AG09309 (cell line): Measurements from ENCODE around the gene DDX50.

ENCODE experiments used
- DNase-seq: peaks from one replicate; pipeline ENCODE4 v3.0.0-alpha.2; 2010; ENCODE audit warnings: low read depth
- H3K4me3 ChIP-seq: 2 replicates; pipeline ENCODE4 v1.5.1; 2011; ENCODE audit warnings: mild to moderate bottlenecking, low read depth, low read length, moderate library complexity; ENCODE audit not compliant: control insufficient read depth
- CTCF ChIP-seq: IDR thresholded peaks from 2 replicates; pipeline ENCODE4 v1.5.1; 2011; ENCODE audit warnings: mild to moderate bottlenecking, low read depth, low read length, inconsistent platforms; ENCODE audit not compliant: insufficient read depth, control insufficient read depth; ENCODE audit errors: missing control alignments

Gene DDX50

GRCh38 chr10:68870061-68870460 is 31.1 kb upstream of the DDX50 start:
- no peak overlapping the region for H3K4me3 ChIP-seq
- DNase-seq, result no peak
- TF ChIP-seq CTCF, result no peak

GRCh38 chr10:68870545-68871104 is 30.5 kb upstream of the DDX50 start:
- no peak overlapping the region for H3K4me3 ChIP-seq
- no peak for DNase-seq
- no peak for TF ChIP-seq CTCF

- no peak for TF ChIP-seq CTCF
- no peak overlapping the region for H3K4me3 ChIP-seq
- DNase-seq, result no peak
Measured at GRCh38 chr10:68871105-68871711, 29.9 kb upstream of the DDX50 start.

GRCh38 chr10:68871731-68872342 is 29.3 kb upstream of the DDX50 start:
- DNase-seq, result peak; percentile 47
- H3K4me3 ChIP-seq, result no peak overlapping the region
- no peak for TF ChIP-seq CTCF

GRCh38 chr10:68876246-68877138 is 24.6 kb upstream of the DDX50 start:
- no peak for TF ChIP-seq CTCF
- no peak for DNase-seq
- no peak overlapping the region for H3K4me3 ChIP-seq

- no peak for DNase-seq
- TF ChIP-seq CTCF, result no peak
- no peak overlapping the region for H3K4me3 ChIP-seq
Measured at GRCh38 chr10:68877482-68878110, 23.5 kb upstream of the DDX50 start.
